PFSK-1 (cell line): ENCODE measurements around the gene BNIP5.

ENCODE experiments used
- POLR2AphosphoS5 ChIP-seq: IDR thresholded peaks from 2 replicates; pipeline ENCODE4 v1.6.1; 2012; ENCODE audit warnings: low read depth, mild to moderate bottlenecking, control low read depth, low read length, moderate library complexity
- REST ChIP-seq, 2 experiments: IDR thresholded peaks; 2 replicates each; pipeline versions ENCODE4 v1.6.1 to v1.8.0; 2011 to 2012; ENCODE audit warnings: low read depth in 2 of 2, low read length in 2 of 2, control low read depth in 1 of 2, inconsistent platforms in 1 of 2, mild to moderate bottlenecking in 1 of 2, moderate library complexity in 1 of 2; ENCODE audit not compliant: insufficient read depth in 1 of 2
- SIN3A ChIP-seq: IDR thresholded peaks from 2 replicates; pipeline ENCODE4 v1.6.1; 2012; ENCODE audit warnings: mild to moderate bottlenecking, low read length, moderate library complexity, borderline replicate concordance; ENCODE audit not compliant: insufficient read depth

- TF ChIP-seq POLR2AphosphoS5 (no peak), REST (IDR thresholded peaks at IDR 0.05; ENCODE audit: insufficient read depth in 1 of 2, low read depth in 2 of 2, low read length in 2 of 2) (no peak), SIN3A (no peak)
Measured at GRCh38 chr6:36337814-36338213, 1.1 kb upstream of the BNIP5 start.
